A204.1 (cell line): ENCODE measurements around the gene CALB2.
A peak's percentile ranks its signal among the peaks of the same experiment; 100 is the strongest.

Experiments used
- FAIRE-seq: peaks from 2 replicates; lab custom pipeline; 2012; peaks lifted over from hg19 to GRCh38; lab: Jason Lieb, UNC

CALB2 gene

DNA sequence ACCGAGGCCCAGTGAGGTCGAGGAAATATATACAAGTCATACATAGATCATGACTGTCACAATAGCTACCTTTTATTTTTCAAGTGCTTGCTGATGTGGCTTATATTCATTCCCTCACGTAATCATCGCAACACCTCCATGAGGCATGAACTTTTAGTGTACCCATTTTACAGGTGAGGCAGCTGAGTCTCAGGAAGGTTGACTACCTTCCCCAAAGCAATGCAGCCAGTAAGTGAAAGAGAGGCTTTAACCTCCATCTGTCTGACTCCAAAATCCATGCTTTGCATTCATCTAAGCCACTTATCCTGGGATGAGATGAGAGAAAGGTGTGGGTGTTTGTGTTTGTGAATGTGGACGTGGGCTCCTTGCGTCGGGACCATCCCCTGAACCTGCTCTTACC, 30.8 kb downstream of the CALB2 start:
- FAIRE-seq: no peak

DNA sequence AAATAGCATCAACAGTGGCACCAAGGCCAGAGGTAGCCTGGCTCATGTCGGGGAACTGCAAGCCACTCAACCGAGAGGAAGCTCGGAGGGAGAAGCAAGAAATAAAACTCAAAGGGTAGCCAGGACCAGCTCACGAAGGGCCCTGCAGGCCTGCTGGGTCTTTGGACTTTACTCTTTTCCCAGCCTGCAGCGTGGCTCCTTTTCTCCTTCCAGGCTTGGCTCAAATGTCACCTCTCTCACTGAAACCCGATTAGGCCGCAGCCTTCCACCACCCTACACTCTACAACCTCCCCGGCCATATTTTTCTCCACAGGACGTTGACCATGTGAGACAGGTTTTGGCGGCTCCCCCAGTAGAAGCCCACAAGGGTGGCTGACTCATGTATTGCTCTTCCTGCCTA, 38.1 kb downstream of the CALB2 start:
- no peak for FAIRE-seq

DNA sequence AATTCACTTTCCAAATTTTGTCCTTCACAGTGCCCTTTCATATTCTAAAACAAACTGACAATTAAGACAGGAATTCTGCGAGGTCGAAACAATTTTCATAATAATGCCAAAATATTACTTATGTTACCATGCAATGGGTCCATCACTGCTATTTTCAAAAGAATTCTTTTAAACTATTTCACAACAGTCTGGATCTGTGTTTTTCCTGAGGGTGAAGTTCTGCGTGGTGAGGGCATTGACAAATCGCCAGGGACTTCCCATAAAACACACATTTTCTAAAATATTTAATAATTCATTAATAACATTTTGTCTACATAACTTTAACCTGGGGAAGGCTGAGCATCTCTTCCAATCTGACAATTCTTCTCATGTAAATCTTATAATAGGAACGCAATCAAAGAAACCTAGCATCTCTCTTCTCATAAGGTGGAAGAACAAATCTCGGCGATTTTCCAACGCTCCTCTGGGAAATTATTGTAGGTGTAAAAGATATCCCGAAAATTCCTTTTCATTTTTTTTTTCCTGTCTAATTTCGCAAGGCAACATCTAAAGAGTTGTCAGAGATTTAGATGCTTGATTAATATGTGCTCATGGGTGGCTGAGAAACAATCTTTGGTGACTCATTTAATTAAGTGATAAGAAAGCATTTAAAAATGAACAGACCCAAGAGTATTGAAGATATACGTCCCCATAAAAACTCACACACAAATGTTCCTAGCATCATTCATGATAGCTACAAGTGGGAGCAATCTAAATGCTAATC, 41.5 kb downstream of the CALB2 start:
- no peak for FAIRE-seq

DNA sequence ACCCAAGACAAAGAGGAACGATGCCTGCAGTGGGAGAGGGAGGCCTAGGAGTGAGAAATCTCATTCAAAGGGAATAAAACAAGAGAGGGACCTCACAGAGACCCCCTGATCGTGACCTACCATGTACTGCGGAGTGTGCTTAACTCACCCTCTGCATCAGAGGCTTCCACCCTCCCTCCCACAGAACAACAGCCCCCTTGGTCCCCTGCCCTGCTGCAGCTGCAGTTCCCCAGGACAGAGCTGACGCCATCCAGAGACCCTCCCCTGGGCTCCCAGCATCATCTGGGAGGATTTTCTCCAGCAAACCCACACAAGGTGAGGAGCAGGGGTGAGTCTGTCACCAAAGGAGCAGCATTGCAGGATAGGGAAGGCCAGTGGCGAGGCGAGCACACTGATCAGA, 43.5 kb downstream of the CALB2 start:
- FAIRE-seq: no peak

DNA sequence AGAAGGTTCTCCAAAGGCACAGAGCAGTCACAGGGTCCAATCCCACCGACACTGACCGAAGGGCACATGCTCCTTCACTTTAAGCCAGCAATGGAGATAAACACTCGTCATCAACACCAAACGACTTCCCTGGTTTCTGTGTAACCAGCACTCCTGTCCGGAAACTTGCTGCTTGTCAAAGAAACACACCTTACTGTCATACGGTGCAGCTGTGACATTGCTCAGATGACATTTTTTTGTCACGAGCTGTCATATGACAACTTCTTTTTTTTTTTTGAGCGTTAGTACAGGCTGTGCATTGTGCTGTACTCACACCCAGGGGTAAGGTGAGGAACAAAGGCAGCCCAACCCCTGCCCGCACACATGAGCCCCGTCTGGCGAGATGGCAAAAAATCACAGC, 44.2 kb downstream of the CALB2 start:
- no peak for FAIRE-seq

DNA sequence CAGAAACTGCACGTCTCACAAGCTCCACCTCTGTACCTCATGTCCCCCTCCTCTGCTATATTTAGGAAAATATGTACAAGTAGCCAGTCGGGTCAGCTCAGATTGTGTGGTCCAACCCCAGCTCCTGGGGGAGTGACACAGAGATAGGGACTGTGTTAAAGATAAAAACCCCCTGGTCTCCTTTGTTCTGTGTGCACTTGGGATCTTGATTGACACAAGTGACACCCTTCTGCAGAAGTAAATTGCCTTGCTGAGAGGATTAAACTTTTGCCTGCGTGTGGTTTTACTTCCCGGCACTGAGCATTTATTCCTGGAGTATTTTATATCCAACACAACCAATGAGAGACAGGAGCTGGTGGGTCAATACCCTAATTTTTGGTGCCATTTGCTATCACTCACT, 45.8 kb downstream of the CALB2 start:
- FAIRE-seq: no peak

DNA sequence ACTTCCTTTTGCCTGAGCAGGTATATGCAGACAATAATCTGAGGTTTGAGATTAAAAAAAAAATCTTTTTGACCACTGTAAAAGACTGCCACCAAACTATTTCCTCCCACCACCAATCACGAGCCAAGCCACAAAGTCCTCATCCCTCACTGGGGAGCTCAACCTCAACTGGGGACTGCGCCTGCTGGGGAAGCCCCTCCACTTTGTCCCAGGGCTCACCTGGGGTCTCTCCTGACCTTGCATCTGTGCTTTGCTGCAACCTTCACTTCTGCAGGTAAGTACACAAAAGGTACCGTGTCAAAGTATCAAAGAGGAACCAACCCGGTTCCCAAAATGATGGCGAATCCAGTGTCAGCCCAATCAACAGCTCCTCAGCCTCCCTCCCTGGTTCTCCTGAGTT, 47.8 kb downstream of the CALB2 start:
- no peak for FAIRE-seq

DNA sequence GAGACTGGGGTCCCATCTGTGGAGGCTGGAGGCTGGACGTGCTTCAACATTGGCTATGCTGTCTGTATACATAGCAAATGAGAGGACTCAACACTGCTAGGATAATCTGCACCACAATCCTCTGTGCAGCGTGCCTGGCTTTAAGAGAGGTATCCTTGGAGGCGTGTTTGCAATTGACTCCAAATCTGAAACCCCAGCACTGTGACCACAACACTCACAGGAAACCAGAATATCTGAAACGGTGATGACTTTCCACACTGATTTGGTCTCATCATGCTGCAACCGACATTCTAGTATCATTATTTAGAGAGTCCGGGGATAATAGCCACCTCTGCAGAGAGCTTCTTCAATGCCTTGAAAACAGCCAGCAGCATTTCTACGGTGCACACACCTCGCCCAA, 48.2 kb downstream of the CALB2 start:
- no peak for FAIRE-seq

DNA sequence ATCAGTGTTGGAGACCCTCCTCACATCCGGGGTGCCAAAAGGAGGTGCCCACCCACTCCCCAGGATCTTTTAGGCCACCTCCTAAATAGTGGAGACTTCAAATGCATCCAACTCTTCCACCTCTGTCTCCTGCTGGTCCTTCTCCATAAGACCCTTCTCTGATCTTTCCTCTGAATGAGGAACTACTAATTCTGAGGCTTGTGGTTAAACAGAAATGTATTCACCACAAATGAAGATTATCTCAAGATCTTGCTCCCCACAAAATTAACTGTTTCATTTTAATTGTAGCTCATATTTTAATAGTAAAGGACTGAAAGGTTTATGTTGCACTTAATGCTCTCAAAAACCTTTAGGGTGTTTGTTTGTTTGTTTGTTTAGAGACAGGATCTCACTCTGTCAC, 49.2 kb downstream of the CALB2 start:
- no peak for FAIRE-seq

DNA sequence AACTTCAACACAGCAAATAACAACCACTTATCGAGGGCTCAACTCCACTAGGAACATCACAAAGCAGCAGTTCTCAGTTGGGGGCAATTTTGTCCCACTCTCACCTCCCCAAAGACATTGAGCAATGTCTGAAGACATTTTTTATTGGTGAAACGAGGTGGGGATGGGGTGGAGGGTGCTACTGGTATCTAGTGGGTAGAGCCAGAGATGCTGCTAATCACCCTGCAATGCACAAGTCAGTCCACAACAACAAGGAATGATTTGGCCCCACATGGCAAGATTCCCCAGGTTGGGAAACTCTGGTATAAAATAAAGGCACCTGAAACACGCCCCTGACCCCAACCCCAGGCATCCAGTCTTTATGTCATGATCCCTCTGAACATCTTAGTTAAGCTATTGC, 50.0 kb downstream of the CALB2 start:
- FAIRE-seq: no peak

DNA sequence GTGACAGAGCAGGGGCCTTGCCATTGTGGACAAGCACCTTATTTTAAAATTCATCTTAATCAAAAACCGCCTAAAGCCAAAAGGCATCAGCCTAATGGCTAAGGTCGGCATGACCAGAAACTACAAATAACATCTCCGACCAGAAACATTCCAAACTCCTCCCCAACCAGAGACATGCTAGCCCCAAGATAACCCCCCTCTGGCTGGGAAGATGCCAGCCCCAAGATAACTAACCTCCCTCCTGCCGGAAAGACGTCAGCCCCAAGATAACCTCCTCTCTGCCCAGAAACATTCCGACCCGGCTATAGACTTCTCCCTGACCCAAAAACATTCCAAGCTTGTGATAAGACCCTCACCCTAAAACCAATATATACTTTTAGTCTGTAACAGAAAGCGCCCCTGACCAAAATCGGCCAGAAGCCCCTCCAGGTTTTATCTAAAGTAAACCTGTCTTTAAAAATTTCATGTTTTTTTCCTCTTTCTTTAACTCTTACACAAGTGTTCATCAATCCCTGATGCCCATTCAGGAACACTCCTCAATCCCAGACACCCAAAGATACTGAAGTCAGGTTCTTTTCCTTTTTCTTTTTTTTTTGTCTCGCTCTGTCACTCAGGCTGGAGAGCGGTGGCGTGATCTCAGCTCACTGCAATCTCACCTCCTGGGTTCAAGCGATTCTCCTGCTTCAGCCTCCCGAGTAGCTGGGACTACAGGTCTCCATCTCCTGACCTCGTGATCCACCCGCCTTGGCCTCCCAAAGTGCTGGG, 50.7 kb downstream of the CALB2 start:
- FAIRE-seq: no peak

DNA sequence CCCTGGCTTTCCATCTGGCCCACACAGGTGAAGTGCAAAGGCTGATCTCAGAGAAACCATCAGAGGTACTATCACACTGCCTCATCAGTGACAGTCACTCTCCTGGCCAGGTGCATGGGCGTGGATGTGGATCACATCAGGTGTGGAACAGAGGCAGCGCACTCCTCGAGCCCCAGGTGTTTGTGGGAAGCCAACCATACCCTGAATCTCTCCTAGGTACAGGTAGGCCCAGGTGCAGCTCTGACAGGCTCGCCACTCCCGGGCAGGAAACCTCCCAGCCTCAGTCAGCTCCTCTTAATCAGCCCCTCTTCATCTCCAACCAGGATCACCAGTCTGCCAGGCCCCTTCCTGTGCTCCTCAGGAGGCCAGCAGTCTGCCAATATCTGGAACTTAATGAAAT, 51.6 kb downstream of the CALB2 start:
- FAIRE-seq: no peak

DNA sequence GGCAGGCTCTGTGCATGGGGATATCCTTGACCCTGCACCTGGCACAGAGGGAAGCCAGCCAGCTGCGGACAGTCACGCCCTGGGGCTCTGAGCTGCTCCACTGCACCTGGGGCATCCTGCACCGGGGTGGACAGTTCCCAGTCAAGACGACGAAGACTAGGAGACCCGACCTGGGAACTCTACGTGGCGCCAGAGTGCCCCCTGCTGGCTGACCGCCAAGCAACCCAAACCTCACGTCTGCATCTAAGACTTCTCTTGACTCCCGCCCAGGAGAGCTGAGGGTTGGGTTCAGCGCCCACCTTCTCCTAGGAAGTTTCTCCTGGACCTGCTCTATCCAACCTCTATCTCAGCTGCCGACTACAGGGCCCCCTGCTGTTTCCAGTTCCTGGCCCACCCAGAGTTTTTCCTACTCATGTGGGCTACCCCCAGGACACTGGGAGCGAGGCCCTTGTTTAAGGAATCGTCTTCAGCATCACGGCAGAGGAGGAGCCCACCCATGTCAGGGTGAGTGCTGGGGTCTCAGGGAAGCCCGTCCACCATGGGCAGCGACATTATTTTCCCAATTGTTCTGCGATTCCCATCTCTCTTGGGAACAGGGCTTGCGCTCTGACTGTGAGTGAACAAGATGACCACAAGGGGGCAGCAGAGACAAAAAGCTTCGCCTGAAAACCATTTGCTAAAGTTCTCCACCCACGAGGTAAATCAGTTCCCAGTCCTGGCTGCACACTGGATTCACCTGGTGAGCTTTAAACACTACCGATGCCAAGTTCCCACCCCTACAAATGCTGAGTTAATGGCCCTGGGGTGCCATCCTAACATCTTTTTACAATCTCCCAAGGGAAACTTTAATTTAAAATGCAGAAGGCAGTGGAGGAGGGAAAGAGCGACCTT, 54.0 kb downstream of the CALB2 start:
- peak; percentile 77 for FAIRE-seq

DNA sequence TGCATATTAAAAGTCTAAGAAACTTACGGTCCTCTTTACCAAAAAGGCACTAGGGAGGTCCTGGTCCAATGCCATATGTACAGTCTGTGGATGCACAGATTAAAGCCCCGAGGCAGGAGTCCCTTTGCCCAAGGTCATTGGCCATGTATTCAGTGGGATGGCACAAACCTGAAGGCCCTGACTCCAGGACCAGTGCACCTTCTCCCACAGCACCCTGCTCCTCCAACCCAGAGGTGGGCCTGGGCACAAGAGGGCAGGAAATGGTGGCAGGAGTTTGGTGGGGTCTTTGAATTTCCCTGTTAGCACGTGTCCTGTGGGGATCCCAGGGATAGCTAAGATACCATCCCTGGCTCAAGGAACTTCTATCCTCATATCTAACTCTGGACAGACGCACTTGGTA, 54.8 kb downstream of the CALB2 start:
- FAIRE-seq: no peak

DNA sequence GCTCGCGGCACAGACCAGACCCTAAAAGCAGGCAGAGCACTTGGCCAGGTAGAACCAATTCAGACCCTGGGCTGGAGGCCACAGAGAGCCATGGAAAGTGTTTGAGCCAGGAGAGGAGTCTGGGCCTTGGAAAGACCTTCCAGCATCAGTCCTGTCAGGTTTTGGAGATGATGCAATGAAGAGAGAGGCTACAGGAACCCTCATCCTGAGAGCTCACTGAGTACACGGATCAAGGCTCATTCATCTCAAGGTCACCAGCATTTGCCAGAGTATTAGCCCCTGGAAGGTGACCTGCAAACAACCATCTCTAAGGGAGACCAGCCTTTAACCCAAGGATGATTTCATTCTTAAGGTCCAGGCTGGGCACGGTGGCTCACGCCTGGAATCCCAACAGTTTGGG, 55.5 kb downstream of the CALB2 start:
- no peak for FAIRE-seq

DNA sequence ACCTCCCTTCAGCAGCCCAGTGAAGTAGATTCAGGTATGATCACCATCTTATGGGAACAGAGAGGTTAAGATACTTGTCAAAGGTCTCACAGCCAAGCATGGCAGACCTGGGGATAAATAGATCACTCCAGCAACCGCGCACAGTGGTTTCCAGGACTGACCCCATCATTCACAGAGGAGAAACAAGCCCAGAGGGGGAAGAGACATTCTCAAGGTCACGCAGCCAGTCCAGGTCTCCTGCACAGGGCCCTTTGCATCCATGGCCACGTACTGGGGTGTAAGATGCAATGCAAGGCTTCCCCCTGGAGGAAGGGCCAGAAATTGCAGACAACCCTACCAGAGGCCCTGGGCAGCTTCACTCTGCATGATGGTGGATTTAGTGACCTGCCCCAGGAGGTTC, 63.4 kb downstream of the CALB2 start:
- FAIRE-seq: no peak

DNA sequence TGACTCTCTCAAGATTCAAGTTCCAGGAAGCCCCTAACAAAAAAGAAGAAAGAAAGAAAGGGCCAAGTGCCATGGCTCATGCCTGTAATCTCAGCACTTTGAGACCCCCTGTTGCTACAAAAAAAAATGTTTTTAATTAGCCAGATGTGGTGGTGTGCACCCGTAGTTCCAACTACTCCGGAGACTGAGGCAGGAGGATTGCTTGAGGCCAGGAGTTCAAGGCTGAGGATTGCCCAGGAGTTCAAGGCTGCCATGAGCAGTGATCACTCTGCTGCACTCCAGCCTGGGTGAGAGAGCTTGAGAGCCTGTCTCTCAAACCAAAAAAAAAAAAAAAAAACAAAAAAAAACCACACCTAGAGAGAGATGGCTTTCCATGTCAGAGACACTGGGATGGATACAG, 64.5 kb downstream of the CALB2 start:
- FAIRE-seq: no peak

DNA sequence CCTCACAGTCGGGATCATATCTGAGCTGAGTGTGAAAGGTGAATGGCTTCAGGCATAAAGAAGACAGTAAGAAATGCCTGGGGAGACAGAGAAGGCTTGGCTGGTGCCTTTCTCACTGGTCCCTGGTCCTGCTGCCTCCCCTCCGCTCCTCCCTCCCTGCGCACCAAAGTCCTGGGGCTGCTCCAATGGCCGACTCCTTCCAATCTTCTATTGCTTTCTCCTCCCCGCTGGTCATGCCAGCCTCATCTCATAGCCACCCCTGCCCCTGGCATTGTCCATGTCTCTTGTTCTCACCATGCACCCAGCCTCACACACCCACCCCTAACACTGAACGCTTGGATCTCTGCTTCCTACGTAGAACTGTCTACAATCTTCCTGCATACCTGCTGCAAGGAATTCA, 65.3 kb downstream of the CALB2 start:
- no peak for FAIRE-seq

DNA sequence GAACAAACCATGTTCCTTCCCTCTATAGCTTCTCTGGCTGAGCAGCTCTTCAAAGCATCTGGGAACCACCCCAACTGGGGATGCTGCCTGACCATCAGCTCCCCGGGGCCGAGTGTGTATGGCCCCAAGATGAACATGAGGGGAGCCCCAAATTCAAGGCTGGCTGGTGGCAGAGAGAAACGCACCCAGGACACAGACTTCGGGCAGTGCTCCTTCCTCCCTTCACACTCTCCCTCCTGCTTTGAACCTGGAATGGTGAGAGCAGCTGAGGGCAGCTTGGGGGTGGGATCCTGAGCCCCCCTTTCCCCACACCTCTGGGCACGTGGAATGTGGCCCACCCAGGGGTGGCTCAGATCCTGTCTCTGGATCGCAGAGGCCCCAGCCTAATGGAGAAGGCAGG, 66.1 kb downstream of the CALB2 start:
- no peak for FAIRE-seq

DNA sequence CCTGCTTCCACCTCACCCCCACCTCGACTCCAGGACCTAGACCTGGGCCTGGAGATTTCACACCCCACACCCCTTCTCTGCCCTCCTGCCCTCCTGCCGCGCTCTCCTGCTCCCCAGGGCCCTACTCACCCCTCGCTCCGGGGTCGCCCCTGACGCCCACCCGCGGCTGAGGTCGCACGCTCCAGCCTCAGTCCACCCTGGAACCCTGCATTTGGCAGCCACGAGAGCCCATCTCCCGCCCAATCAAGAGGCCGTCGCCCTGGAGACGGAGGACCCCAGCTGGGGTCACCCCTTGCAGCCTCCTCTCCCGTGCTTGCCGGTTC, 67.2 kb downstream of the CALB2 start:
- no peak for FAIRE-seq

DNA sequence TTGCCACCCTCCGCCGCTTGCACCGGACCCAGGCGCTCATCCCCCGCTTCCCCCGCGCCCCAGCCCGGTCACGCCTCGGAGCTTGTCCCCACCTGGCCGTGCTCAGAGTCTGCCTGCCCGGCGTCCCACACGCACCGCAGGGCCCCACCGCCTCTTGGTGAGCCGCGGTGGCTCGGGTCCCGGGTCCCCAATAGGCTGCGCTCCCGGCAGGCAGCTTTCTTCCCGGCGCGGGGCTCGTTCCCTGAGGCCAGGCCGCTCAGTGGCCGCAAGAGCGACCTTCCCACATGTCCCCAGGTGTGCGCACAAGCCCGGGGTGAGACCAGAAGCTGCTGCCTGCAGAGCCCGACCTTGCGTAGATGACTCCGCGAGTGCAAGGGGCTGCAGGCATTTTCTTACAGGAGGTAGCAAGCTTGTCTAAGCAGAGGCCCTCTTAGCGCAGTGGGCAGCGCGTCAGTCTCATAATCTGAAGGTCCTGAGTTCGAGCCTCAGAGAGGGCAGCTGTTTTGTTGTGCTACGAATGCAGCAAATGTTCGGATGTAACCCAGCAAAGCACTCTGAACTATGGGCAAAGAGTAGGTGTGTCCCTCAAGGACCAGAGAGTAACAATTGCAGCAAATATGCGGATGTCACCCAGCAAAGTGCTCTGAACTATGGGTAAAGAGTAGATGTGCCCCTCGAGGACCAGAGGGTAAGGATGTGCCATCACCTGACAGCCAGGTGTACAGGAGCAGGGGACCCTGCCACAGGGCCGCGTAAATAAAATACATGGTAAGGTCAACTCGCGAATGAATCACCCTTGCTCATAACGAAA, 67.8 kb downstream of the CALB2 start:
- no peak for FAIRE-seq

DNA sequence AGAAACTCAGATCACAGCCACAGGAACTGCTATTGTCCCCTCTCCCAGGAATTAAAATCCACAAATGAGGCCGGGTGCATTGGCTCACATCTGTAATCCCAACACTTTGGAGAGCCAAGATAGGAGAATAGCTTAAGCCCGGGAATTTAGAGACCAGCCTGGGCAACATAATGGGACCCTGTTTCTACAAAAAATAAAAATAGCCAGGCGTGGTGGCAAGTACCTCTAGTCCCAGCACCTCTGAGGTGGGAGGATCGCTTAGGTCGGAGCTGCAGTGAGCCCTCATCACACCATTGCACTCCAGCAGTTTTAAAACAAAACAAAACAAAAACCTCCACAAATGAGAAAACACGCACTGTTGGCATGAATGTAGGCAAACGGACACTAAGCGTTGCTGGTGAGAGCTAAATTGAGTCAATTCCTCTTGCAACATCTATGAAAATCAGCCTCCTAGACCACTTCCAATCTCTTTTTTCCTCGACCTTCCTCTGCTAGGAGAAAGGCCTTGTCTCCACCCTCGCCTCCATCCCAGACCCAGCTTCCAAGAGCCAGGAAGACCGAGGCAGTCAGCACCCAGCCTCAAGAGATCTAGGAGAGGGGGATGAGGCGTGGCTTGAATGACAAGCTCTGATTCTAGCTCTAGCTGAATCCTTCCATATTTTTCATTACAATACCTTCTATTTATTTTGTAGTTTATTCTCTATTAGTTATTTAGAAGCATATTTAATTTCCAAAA, 68.5 kb downstream of the CALB2 start:
- no peak for FAIRE-seq
